Measurements from ENCODE around the gene SLC24A3.

GRCh38 chr20:19659448-19659847 is 447.0 kb downstream of the SLC24A3 start:
- TF ChIP-seq CTCF (IDR thresholded peaks at IDR 0.05) (no peak), POLR2A (IDR thresholded peaks at IDR 0.05) (no peak)

All from breast epithelium (tissue), 3 donors.